PC-9 (cell line): Measurements from ENCODE around the gene FBLN2. TPM values are rescaled to one million over a fixed set of nuclear protein-coding genes. Genes with fewer than 3 reads are reported as not detected.
"Not testable (repeated sequence)": the region's sequence is repeated elsewhere in the genome, so short reads cannot be mapped to it uniquely, and the experiment has no call there.

Source experiments
- BruUV-seq: library from RNA; stranded (reverse); fragments of 400-500 nt; replicated peaks from 2 replicates; lab custom pipeline; 2021; lab: Mats Ljungman, UMichigan
- CTCF ChIA-PET: fragments of 300-600 bp; sonication (Branson Sonifier 250); formaldehyde crosslinking; loops from one replicate; lab custom pipeline; 2022; ENCODE audit warnings: antibody characterized with exemption; lab: Charles Lee
- POLR2A ChIA-PET: fragments of 300-600 bp; sonication (Branson Sonifier 250); formaldehyde crosslinking; loops from one replicate; lab custom pipeline; 2022; ENCODE audit warnings: antibody characterized with exemption; ENCODE audit not compliant: unreplicated experiment; lab: Charles Lee
- DNase-seq, 2 experiments: peaks; one replicate each; pipeline versions ENCODE4 v3.0.0 to v3.0.0-alpha.2; 2015 to 2022; ENCODE audit warnings: mixed read lengths in 1 of 2
- H2AFZ ChIP-seq: fragments of 200-600 bp; sonication (generic); 2 replicates; pipeline ENCODE4 v1.8.1; 2017; ENCODE audit warnings: antibody characterized with exemption
- H3F3A ChIP-seq: fragments of 200-600 bp; sonication (generic); 2 replicates; pipeline ENCODE4 v1.8.1; 2017; ENCODE audit warnings: antibody characterized with exemption, mild to moderate bottlenecking, low read depth; ENCODE audit not compliant: insufficient read depth
- H3K27ac ChIP-seq: fragments of 200-600 bp; sonication (generic); 2 replicates; pipeline ENCODE4 v1.6.1; 2016; ENCODE audit warnings: mixed run types
- H3K27me3 ChIP-seq: fragments of 200-600 bp; sonication (generic); 2 replicates; pipeline ENCODE4 v1.6.1; 2016; ENCODE audit warnings: low read depth, mixed run types; ENCODE audit not compliant: insufficient read depth
- H3K36me3 ChIP-seq: fragments of 200-600 bp; sonication (generic); 2 replicates; pipeline ENCODE4 v1.6.1; 2016; ENCODE audit warnings: low read depth, mixed run types
- H3K4me1 ChIP-seq: fragments of 200-600 bp; sonication (generic); replicated peaks from 2 replicates; pipeline ENCODE4 v1.6.1; 2016; ENCODE audit warnings: mixed run types; ENCODE audit not compliant: insufficient read depth
- H3K4me2 ChIP-seq: fragments of 200-600 bp; sonication (generic); 2 replicates; pipeline ENCODE4 v1.6.1; 2017; ENCODE audit warnings: mixed run types
- H3K4me3 ChIP-seq: fragments of 200-600 bp; sonication (generic); 2 replicates; pipeline ENCODE4 v1.6.1; 2016; ENCODE audit warnings: mixed run types
- H3K79me2 ChIP-seq: fragments of 200-600 bp; sonication (generic); 2 replicates; pipeline ENCODE4 v1.6.1; 2017; ENCODE audit warnings: low read depth, mixed run types
- H3K9me2 ChIP-seq: fragments of 200-600 bp; sonication (generic); 2 replicates; pipeline ENCODE4 v1.8.1; 2017; ENCODE audit warnings: mild to moderate bottlenecking; ENCODE audit not compliant: insufficient read depth
- H3K9me3 ChIP-seq: fragments of 200-600 bp; sonication (generic); 2 replicates; pipeline ENCODE4 v1.8.1; 2016; ENCODE audit warnings: low read depth; ENCODE audit not compliant: insufficient read depth
- H4K20me1 ChIP-seq: fragments of 200-600 bp; sonication (generic); 2 replicates; pipeline ENCODE4 v1.8.1; 2017; ENCODE audit not compliant: insufficient read depth
- EZH2 ChIP-seq: fragments of 200-600 bp; sonication (generic); IDR thresholded peaks from 2 replicates; pipeline ENCODE4 v1.8.0; 2017; ENCODE audit warnings: antibody characterized with exemption, low read depth
- intact Hi-C: fragments of 100-400 bp; cut with micrococcal nuclease; formaldehyde crosslinking; loops from one replicate; pipeline ENCODE4 v1.10.0; 2022; ENCODE audit not compliant: unreplicated experiment
- total RNA-seq: library from RNA; stranded (reverse); gene quantifications from 2 replicates; pipeline ENCODE4 v1.2.3, GENCODE V29; 2021
- TF ChIP-seq, protein P1 (sequence below): fragments of 200-600 bp; sonication (generic); conservative IDR thresholded peaks from 2 replicates; pipeline ENCODE4 v1.6.1; 2017; ENCODE audit warnings: mixed run types, antibody characterized with exemption, mild to moderate bottlenecking, moderate library complexity

FBLN2 gene
- total RNA-seq, 1 experiment from 2014 or later = 0.57 TPM

DNA sequence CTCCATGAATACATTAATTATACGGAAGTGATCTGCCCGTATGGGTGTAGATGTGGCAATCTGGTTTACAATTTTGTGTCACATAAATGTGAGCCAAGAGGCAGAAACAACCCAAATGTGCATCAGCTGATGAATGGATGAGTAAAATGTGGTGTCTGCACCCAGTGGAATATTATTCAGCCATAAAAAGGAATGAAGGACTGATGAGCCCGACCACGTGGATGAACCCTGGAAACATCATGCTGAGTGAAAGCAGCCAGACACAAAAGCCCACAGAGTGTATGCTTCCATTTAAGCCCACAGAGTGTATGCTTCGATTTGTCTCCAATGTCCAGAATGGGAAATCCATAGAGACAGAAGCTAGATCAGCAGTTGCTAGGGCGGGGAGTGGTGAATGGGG, 27.6 kb upstream of the FBLN2 start:
- Histone ChIP-seq H3K36me3 (no peaks in the 10 kb centered on the region), H2AFZ (no peak overlapping the region), H4K20me1 (no peaks in the 10 kb centered on the region), H3K27me3 (no peaks in the 10 kb centered on the region), H3K27ac (no peak overlapping the region), H3K79me2 (no peaks in the 10 kb centered on the region), H3K4me2 (no peak overlapping the region), H3K4me3 (no peak overlapping the region), H3K9me3 (no peaks in the 10 kb centered on the region), H3F3A (peaks cover 16% of the 10 kb centered on the region), H3K4me1 (peaks cover 19% of the 10 kb centered on the region), H3K9me2 (no peaks in the 10 kb centered on the region)
- POLR2A ChIA-PET = interaction anchor here (0.8 kb wide), 1 partner anchor 58 kb away, joined by 5 read pairs; no protein-coding TSS in a partner anchor
- intact Hi-C loops = no loop called here
- CTCF ChIA-PET = no interaction called here
- DNase-seq = no peak
- BruUV-seq = no TSS peak
- TF ChIP-seq EZH2 = no peak
- TF ChIP-seq, protein P1, sequence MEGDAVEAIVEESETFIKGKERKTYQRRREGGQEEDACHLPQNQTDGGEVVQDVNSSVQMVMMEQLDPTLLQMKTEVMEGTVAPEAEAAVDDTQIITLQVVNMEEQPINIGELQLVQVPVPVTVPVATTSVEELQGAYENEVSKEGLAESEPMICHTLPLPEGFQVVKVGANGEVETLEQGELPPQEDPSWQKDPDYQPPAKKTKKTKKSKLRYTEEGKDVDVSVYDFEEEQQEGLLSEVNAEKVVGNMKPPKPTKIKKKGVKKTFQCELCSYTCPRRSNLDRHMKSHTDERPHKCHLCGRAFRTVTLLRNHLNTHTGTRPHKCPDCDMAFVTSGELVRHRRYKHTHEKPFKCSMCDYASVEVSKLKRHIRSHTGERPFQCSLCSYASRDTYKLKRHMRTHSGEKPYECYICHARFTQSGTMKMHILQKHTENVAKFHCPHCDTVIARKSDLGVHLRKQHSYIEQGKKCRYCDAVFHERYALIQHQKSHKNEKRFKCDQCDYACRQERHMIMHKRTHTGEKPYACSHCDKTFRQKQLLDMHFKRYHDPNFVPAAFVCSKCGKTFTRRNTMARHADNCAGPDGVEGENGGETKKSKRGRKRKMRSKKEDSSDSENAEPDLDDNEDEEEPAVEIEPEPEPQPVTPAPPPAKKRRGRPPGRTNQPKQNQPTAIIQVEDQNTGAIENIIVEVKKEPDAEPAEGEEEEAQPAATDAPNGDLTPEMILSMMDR = no peak

DNA sequence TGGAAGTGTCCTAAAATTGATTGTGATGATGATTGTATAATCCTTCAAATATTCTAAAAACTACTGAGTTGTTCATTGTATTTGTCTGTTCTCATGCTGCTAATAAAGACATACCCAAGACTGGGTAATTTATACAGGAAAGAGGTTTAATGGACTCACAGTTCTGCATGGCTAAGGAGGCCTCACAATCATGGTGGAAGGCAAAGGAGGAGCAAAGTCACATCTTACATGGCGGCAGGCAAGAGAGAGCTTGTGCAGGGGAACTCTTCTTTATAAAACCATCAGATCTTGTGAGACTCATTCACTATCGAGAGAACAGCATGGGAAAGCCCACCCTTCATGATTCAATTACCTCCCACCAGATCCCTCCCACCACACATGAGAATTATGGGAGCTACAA, 27.2 kb upstream of the FBLN2 start:
- POLR2A ChIA-PET = interaction anchor here (0.8 kb wide), 1 partner anchor 57 kb away, joined by 5 read pairs; no protein-coding TSS in a partner anchor
- H3K27ac ChIP-seq, H3K79me2 ChIP-seq, H3K4me3 ChIP-seq, H3K27me3 ChIP-seq, H2AFZ ChIP-seq, H3K4me2 ChIP-seq, BruUV-seq, H3K36me3 ChIP-seq, H3K9me2 ChIP-seq, CTCF ChIA-PET, DNase-seq, H3K9me3 ChIP-seq, intact Hi-C loops, H4K20me1 ChIP-seq: not testable (repeated sequence)
- Histone ChIP-seq H3K4me1 (peaks cover 19% of the 10 kb centered on the region), H3F3A (peaks cover 16% of the 10 kb centered on the region)

DNA sequence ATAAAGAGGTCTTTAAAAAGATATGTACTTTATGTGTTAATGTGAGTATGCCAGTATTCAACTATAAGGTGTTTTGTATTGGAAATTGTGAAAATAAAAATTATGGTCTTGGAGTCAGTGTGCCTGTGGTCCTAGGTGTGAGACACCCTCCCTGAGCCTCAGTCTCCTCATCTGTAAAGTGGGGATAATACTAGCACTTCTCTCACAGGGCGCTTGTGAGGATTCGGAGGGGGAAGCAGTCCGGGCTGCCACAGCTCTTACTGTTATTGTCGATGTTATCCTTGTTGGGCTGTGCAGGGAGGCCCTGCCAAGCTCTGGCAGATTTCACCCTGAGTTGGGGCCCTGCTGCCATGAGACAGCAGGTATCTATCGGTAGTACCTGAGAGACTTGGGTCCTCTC, 26.7 kb upstream of the FBLN2 start:
- TF ChIP-seq EZH2 = no peak
- TF ChIP-seq, protein P1 = no peak
- BruUV-seq = no TSS peak
- Histone ChIP-seq H3K4me1 (peaks cover 19% of the 10 kb centered on the region), H3K36me3 (no peaks in the 10 kb centered on the region), H3K27ac (no peak overlapping the region), H3K9me2 (no peaks in the 10 kb centered on the region), H3K4me3 (no peak overlapping the region), H3F3A (peaks cover 16% of the 10 kb centered on the region), H3K9me3 (no peaks in the 10 kb centered on the region), H3K27me3 (no peaks in the 10 kb centered on the region), H3K79me2 (no peaks in the 10 kb centered on the region), H3K4me2 (no peak overlapping the region), H4K20me1 (no peaks in the 10 kb centered on the region), H2AFZ (no peak overlapping the region)
- POLR2A ChIA-PET = no interaction called here
- DNase-seq = no peak
- intact Hi-C loops = no loop called here
- CTCF ChIA-PET = no interaction called here
